GM21619 (cell line): ENCODE data around the gene BCL7A.
"Not testable (repeated sequence)": the region's sequence is repeated elsewhere in the genome, so short reads cannot be mapped to it uniquely, and the experiment has no call there.

Experiments used
- ATAC-seq: cut with Tn5 transposase; IDR thresholded peaks from one replicate; pipeline ENCODE4 v1.9.1; 2021; ENCODE audit not compliant: unreplicated experiment

Gene BCL7A

GRCh38 chr12:122024132-122024785 is 2.6 kb downstream of the BCL7A start:
- peak; percentile 40 for ATAC-seq

DNA sequence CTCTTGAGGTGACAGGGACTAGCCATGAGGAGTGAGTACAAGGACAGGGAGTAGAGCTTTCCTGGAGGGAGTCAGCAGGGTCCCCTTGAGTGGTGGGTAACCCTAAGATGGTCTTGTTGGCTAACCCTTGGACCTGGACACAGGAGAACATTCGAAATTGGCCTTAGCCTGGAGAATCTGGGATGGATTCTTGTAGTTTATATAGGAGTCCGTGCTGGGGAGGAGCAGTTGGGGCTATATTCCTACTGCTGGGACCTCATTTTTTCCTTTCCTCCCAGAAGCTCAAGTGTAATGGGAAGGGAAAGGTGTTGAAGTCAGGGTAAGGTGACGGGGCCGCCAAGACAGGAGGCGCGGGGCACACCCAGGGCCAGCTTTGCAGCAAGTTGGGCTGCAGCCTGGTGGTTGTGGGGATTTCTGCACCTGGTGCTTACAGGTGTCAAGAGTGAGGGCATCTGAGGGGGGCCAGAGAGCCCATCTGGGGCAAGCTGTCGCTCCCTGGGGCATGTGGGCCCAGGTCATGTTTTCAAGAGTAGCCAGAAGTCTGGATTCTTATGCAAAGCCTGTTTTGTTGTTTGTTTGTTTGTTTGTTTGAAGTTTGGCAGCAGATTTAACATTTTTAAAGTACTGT is 5.1 kb downstream of the BCL7A start:
- ATAC-seq: no peak

DNA sequence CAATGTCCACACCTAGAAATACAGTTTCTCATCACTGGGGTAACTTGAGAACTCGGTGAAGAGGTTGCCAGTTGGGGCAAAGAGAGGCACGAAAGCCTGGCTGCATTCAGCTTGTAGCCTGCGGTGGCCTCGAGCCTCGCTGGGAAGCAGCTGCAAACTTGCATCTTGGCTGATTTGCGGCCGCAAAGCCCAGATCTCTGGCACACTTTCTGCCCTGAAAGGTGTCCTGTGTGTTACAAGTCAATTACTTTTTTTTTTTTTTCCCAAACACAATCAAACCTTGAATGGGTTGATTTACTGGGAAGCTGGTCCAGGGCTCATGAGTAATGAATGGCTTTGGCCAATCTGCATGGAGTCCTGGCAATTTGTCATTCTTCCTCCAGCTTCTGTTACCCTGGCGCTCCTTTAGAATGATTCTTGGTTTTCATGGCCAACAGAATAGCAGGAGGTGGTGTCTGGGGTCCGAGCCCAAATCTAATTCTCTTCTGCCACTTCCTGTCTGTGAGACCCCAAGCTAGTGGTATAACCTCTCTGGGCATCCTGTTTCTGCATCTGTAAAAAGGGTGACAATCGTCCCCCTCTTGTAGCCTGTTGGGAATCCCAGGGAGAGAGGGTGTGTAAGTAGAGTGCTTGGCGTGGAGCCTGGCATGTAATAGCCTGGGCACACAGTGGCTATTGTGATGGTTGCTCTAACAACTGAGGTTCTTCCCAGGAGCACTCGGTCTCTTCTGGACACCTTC is 6.7 kb downstream of the BCL7A start:
- ATAC-seq: no peak

- no peak for ATAC-seq
Measured at GRCh38 chr12:122028905-122029560, 7.3 kb downstream of the BCL7A start.

DNA sequence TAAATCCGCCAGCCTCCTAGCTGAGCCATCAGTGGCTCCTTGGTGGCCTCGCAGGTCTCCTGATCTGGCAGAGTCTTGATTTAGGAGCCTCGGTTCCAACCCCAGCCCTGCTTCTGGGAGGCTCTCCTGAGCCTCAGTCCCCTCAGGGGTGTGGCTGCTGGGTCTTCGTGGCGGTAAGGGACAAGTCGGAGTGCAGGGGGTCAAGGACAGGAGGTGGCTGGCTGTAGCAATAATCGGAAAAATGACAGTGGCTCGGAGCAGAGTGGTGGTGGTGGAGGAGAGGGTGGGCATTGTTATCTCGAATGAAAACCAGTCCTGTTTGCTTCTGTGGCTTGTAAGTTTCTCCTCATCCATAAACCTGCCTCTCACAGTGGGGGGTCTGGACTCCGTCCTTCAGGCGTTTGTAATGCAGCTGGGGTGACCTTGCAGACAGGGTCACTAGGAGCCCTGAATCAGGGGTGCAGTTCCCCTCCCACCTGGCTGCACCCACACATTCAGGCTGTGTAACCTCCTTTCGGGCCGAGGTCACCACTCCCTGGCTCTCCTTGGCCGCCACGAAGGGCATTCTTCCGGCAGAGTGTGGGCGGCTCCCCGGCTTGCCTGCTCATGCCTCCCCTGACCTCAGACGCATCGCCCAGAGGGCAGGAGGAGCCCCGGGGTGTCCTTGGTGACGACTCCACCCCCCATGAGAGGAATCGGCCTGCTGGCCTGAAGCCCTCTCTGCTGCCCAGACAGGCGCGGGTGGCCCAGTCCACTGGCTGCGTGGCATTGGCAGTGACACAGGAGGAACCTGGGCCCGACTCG is 8.1 kb downstream of the BCL7A start:
- ATAC-seq: no peak

DNA sequence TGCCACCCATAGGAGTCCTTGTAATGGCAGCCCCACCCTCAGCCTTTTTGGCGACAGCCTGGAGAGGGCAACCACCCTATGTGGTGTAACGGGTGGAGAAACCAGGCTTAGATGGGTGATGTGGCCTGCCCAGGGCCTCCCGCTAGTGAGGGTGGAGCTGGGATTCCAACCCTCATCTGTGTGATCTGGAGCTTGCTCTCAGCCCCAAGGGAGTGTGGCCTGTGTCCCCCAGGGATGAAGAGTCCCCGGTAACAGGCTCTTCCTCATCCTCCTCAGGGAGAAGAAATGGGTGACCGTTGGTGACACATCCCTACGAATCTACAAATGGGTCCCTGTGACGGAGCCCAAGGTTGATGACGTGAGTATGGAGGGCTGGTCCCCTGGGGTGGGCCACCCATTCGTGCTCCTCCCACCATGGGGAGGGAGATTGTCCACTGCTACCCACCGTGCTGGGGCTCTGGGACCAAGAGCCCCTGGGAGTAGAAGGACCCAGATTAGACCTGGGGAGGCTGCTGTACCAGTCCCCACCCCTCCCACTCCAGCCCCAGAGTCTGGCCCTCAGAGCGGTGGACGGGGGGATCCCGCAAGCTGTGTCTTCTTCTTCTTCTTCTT is 8.8 kb downstream of the BCL7A start:
- ATAC-seq: no peak

DNA sequence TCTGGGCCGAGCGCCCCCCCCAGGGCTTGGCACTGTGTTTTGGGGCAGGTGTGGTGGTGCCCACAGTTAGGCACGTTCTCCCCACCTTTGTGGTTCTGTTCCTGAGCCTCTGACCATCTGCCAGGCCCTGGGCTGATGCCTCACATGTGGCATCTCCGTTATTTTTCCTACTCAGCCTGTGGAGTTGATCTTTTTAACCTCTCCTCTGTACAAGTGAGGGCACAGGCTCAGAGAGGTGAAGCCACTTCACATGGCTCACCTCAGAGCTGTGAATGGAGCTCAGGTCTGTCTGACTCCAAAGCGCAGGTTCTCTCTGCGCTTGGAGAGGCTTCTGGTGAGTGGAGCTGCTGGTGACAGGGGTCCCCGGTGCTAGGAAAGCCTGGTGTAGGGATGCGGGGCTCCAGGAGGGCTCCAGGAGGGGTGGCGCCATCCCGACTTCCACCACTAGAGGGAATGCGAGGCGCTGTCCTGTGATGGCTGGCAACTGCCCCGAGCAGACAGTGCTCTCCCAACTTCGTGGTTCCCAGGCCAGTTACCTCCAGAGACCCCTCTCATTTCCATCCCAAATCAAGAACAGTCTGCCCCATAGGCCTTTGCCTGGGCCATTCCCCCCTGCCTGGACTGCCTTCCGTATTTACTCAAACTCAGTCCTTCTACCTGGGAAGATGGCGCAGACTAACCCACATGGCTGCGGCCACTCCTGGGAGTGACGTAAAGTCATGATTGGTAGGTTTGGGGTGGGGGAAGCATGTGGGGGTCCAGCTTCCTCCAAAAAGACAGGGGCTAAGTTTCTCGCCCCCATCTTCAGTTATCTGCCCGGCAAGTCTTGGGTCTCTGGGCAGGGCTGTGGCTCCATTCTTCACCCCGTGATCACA is 9.9 kb downstream of the BCL7A start:
- no peak for ATAC-seq

DNA sequence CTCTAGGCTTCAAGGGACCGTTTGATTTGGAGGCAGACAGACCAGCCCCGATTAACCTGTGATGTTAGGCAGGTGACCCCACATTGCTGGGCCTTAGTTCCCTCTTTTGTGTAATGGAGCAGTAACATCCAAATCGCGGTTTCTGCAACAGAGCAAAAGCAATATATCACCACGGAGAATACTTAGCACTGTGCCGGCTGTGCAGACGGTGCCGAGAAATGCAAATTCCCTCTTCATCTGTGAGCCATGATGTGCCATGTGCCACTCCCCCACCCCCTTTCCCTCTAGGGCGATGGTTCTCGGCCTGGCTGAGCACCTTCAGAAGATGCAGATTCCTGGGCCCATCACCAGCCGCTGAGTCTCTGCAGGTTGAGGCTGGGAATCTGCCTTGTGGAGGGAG is 10.9 kb downstream of the BCL7A start:
- ATAC-seq: no peak

DNA sequence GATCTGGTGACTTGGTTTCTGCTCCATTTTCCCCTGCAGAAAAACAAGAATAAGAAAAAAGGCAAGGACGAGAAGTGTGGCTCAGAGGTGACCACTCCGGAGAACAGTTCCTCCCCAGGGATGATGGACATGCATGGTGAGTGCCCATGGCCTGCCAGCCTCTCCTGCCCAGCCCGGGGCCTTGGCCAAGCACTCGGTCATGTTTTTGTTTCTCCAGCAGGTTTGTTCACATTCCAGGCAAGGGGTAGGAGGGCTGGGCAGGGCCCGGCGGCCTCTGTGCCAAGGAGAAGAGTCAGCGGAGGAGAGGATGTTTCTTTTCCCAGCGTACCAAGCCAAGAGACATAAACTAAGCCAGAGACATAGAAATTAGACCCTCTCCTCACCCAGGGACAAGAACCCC is 13.6 kb downstream of the BCL7A start:
- no peak for ATAC-seq

- ATAC-seq: no peak
Measured at GRCh38 chr12:122036153-122036552, 14.5 kb downstream of the BCL7A start.

DNA sequence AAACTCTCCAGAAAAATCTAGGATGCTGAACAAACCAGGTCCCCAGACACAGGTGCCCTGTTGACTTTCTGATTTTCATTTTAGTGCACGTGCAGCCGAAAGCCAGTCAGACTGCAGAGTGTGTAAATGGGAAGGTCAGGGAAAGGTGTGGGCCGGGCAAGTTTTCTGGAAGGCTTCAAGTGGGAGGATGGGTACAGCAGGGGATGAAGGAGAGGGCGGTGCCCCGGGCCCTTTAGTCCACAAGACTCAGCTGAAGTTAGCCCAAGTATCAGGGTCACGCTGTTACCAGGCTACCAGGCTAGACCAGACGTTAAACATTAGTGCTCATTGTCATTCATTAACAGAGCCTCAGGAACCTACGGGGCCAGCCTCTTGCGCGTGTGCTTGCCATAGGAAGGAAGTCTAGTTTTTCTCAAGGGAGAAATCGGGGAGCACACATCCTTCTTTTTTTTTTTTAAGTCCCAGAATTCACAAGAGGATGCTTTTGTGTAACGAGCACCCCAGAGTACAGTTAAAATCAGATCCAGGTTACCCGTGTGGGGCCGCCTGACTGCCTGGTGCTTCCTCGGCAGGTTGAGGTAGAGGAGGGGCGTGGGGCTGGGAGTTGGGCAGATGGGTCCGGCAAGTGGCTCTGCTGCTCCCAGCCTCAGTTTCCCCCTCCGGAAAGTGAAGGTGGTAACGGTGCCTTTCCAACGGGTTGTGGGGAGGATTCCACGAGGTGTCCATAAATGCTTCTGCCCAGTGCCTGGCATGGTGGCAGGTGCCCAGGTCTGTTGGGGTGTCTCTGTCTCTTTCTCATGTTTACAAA is 19.1 kb downstream of the BCL7A start:
- ATAC-seq: peak; percentile 69

GRCh38 chr12:122041458-122041857 is 19.8 kb downstream of the BCL7A start:
- not testable (repeated sequence) for ATAC-seq

DNA sequence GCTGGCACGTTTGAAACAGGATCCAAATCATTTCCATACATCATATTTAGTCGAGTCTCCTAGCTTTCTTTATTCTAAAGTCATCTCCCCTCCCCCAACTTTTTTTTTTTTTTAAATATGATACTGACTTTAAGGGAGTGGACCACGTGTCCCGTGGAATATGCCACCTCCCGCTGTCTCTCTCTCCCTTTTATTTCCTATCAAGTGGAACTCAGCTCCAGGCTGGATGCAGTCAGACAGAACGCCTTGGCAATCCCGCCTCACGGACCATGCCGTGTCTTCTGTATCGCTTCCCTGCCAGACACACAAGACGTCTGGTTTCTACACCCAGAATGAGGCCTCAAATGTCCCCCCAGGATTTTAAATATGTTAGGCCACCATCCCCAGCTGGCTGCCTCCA is 21.2 kb downstream of the BCL7A start:
- ATAC-seq: no peak

GRCh38 chr12:122043476-122043875 is 21.8 kb downstream of the BCL7A start:
- ATAC-seq: no peak

GRCh38 chr12:122045262-122045661 is 23.6 kb downstream of the BCL7A start:
- no peak for ATAC-seq

DNA sequence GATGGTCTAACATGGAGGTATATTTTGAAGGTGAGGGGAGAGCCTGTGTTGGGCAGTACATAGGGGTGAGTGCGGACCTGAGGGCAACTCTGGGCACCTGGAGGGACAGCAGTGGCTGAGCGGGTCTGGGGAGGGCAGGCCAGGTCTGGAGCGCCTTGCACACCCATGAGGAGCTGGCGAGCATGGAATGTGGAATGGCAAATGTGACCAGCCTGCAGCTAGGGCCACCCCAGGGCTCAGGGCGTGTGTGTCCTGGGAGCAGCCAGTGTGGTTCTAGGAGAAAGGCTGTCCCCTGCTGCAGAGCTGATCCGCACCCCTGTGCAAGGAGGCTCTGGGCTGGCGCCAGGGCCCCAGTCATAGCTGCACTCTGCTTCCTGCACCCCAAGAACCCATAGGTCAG is 24.5 kb downstream of the BCL7A start:
- ATAC-seq: no peak

DNA sequence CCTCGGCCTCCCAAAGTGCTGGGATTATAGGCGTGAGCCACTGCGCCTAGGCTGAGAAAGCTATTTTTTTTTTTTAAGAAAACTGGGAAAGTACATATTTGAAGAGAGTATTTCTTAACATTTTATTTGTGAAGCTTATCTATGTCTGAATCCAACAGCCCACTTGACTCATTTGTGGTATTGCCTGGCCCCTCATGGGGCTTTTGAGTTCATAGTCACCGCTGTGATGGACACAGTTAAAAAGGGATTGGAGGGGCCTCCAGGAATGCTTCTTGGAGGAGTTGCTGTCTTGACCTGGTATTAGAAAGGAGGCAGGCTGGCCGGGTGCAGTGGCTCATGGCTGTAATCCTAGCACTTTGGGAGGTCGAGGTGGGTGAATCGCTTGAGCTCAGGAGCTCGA is 26.5 kb downstream of the BCL7A start:
- ATAC-seq: no peak

- no peak for ATAC-seq
Measured at GRCh38 chr12:122049827-122050226, 28.1 kb downstream of the BCL7A start.

DNA sequence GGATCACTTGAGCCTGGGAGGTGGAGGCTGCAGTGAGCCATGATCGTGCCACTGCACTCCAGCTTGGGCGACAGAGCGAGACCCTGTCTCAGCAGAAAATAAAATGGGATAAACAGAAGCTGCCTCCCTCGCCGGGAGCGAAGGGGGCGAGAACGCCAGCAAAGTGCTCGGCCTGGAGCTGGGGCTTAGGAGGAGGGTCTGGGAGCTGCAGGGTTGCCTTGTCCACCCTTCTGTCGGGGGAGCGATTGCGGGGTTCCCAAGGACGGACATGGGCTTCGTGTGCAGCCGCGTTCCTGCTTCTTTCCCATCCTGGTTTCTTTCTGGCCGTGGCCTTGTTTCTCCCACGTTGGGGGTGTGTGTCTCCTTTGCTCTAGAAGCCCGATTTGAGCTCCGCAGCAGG is 29.0 kb downstream of the BCL7A start:
- no peak for ATAC-seq
